GM21360 (cell line): ENCODE results near the gene KCNK16.

ENCODE experiments used
- ATAC-seq: cut with Tn5 transposase; IDR thresholded peaks from one replicate; pipeline ENCODE4 v1.9.1; 2021; ENCODE audit warnings: mild to moderate bottlenecking, moderate library complexity; ENCODE audit not compliant: unreplicated experiment

Gene KCNK16

GRCh38 chr6:39342692-39343395 lies 20.3 kb upstream of the KCNK16 start:
- no peak for ATAC-seq

- ATAC-seq = no peak
Observed at GRCh38 chr6:39341937-39342336, 19.4 kb upstream of the KCNK16 start.

- no peak for ATAC-seq
Observed at GRCh38 chr6:39341352-39341751, 18.9 kb upstream of the KCNK16 start.

- ATAC-seq = no peak
Observed at GRCh38 chr6:39339868-39340550, 17.5 kb upstream of the KCNK16 start.

- ATAC-seq = no peak
Observed at GRCh38 chr6:39339096-39339867, 16.8 kb upstream of the KCNK16 start.

GRCh38 chr6:39338397-39338796 lies 15.9 kb upstream of the KCNK16 start:
- ATAC-seq = no peak

GRCh38 chr6:39335780-39336545 lies 13.5 kb upstream of the KCNK16 start:
- ATAC-seq = no peak

GRCh38 chr6:39333644-39334438 lies 11.3 kb upstream of the KCNK16 start:
- ATAC-seq = no peak

- ATAC-seq = no peak
Observed at GRCh38 chr6:39330476-39330875, 8.0 kb upstream of the KCNK16 start.

- ATAC-seq = no peak
Observed at GRCh38 chr6:39330057-39330456, 7.6 kb upstream of the KCNK16 start.

- ATAC-seq = no peak
Observed at GRCh38 chr6:39328066-39328465, 5.6 kb upstream of the KCNK16 start.

GRCh38 chr6:39327507-39327906 lies 5.0 kb upstream of the KCNK16 start:
- no peak for ATAC-seq

- ATAC-seq = no peak
Observed at GRCh38 chr6:39321761-39322160, 741 bp downstream of the KCNK16 start.

- no peak for ATAC-seq
Observed at GRCh38 chr6:39320363-39320984, 2.0 kb downstream of the KCNK16 start.

GRCh38 chr6:39319621-39320362 lies 2.7 kb downstream of the KCNK16 start:
- ATAC-seq = no peak

GRCh38 chr6:39317256-39317655 lies 5.2 kb downstream of the KCNK16 start:
- ATAC-seq = no peak

- no peak for ATAC-seq
Observed at GRCh38 chr6:39314273-39314795, 8.2 kb downstream of the KCNK16 start, which contains the start of gene KCNK17. TSS of gene KCNK17 (minus strand) at chr6:39314419. CDS start at chr6:39314320, 99 bp downstream.

GRCh38 chr6:39313526-39314272 lies 8.8 kb downstream of the KCNK16 start:
- ATAC-seq = no peak
